ENCODE data around the gene PIP5K1C. TPM values are rescaled to one million over a fixed set of nuclear protein-coding genes. Genes with fewer than 3 reads are reported as not detected.

The PIP5K1C gene
- total and polyA plus RNA-seq, 9 of the 15 experiments (the other 6 are each of a cell fraction or from before 2014, with no cell fraction given), result 0.38 to 22.1 (median 4.1) TPM

DNA sequence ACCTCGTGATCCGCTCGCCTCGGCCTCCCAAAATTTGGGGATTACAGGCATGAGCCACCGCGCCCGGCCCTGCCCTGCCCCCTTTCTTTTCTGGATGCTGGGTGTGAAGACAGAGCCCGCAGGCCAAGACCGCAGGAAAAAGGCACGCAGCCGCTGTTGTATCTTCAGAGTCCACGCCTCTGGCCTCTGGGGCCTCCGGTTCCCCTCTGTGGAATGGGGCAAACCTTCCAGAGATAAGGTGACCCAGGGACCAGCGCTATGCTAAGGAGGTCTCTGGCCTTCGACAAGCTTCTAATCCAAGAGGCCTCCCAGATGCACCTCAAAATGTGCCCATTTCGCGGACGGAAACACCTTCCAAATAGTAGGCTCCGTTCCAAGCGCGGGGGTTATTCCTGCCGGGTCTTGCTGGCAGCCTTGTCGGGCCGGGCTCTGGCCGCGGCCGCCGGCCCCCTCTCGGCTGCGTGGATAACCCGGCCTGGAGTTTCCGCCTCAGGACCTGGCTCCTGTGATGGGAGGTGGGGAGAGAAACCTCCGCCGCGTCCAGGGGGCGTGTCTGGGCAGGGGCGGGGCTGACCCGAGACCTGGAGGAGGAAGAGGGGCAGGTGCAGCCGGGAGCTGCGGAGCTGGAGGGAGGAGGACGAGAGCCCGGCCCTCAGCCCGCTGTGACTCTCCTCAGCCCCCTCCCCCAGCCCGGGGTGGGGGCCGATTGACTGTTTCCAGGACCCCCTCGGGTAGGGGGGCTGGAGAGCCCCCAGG, 21.0 kb upstream of the PIP5K1C start:
- Histone ChIP-seq H3K79me2 (ENCODE audit: control insufficient read depth, insufficient read depth, low read length) (no peaks in the 10 kb centered on the region), H3K27ac (ENCODE audit: extremely low read depth, low read depth, low read length) (no peak overlapping the region), H3K9me3 (replicated peaks; ENCODE audit: control insufficient read depth, insufficient read depth, low read depth, low read length) (no peaks in the 10 kb centered on the region), H4K20me1 (replicated peaks; ENCODE audit: control insufficient read depth, insufficient read depth, low read length) (no peaks in the 10 kb centered on the region), H3K9me1 (ENCODE audit: control insufficient read depth, insufficient read depth, low read length) (no peaks in the 10 kb centered on the region), H2AFZ (ENCODE audit: low read depth, low read length) (peak overlapping the region; percentile 77), H3K4me3 (0 out of 2 replicates have a peak overlapping the region, but pooled peaks have one; percentile 10), H3K9ac (ENCODE audit: insufficient read depth in 1 of 2, low read depth in 2 of 2, low read length in 2 of 2) (peak overlapping the region in 1 of 2 experiments; percentile 48; a peak in 1 of 4 replicates), H3K4me2 (ENCODE audit: insufficient read depth, low read length) (peak overlapping the region; percentile 61), H3K4me1 (replicated peaks in 1 of 2; ENCODE audit: control insufficient read depth in 2 of 2, insufficient read depth in 2 of 2, low read length in 2 of 2) (peaks cover 7 to 31% of the 10 kb centered on the region in 2 experiments; a peak in 3 of 5 replicates), H3K27me3 (ENCODE audit: control insufficient read depth in 2 of 2, insufficient read depth in 2 of 2, low read length in 2 of 2) (no peaks in the 10 kb centered on the region), H3K36me3 (ENCODE audit: control insufficient read depth, insufficient read depth, low read length) (no peaks in the 10 kb centered on the region)
- DNase-seq (ENCODE audit: extremely low read depth in 1 of 4, low spot score in 3 of 4) (peak; percentile 96 to 98 (median 98)), FAIRE-seq (peak; percentile 80), ATAC-seq (peak; percentile 85)
- BruUV-seq (replicated peaks), result no TSS peak
- ChIA-PET CTCF (ENCODE audit: low intra/inter-chr PET ratio) (no interaction called here), POLR2A (interaction anchor here (0.6 kb wide), 1 partner anchor 1245 kb away, joined by 4 read pairs; no protein-coding TSS in a partner anchor)
- in situ Hi-C loops (cut with MboI) (no loop called here), intact Hi-C loops (cut with micrococcal nuclease) (loop anchor here (2.0 to 5.0 kb wide), 3 partner anchors 41 to 126 kb away; partner anchors contain the start of gene MRPL54)
- 12% methylated on average over 20 of the region's 46 CpGs for WGBS (ENCODE audit: insufficient coverage, low coverage, missing lambda C conversion rate)
- no peak for TF ChIP-seq KDM5B (IDR thresholded peaks at IDR 0.05; ENCODE audit: insufficient replicate concordance, low read depth, low read length)
- no peak for TF ChIP-seq ZNF174 (CRISPR knock-in tag; IDR thresholded peaks at IDR 0.05)
- TF ChIP-seq POLR3A (IDR thresholded peaks at IDR 0.05; ENCODE audit: borderline replicate concordance, extremely low read depth, insufficient read depth, insufficient read length), result no peak
- TF ChIP-seq, protein P1, sequence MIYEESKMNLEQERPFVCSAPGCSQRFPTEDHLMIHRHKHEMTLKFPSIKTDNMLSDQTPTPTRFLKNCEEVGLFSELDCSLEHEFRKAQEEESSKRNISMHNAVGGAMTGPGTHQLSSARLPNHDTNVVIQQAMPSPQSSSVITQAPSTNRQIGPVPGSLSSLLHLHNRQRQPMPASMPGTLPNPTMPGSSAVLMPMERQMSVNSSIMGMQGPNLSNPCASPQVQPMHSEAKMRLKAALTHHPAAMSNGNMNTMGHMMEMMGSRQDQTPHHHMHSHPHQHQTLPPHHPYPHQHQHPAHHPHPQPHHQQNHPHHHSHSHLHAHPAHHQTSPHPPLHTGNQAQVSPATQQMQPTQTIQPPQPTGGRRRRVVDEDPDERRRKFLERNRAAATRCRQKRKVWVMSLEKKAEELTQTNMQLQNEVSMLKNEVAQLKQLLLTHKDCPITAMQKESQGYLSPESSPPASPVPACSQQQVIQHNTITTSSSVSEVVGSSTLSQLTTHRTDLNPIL (CRISPR knock-in tag; IDR thresholded peaks at IDR 0.05), result no peak
- no peak for TF ChIP-seq PML (IDR thresholded peaks at IDR 0.05; ENCODE audit: low read length)
- no peak for TF ChIP-seq FOS (IDR thresholded peaks at IDR 0.05; ENCODE audit: extremely low read depth, insufficient read length)
- TF ChIP-seq, protein P2, sequence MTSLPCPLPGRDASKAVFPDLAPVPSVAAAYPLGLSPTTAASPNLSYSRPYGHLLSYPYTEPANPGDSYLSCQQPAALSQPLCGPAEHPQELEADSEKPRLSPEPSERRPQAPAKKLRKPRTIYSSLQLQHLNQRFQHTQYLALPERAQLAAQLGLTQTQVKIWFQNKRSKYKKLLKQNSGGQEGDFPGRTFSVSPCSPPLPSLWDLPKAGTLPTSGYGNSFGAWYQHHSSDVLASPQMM (CRISPR knock-in tag; IDR thresholded peaks at IDR 0.05), result no peak
- TF ChIP-seq RUNX1 (IDR thresholded peaks at IDR 0.05; ENCODE audit: low read depth), result no peak
- peak; percentile 56 for TF ChIP-seq ZNF384 (IDR thresholded peaks at IDR 0.05; ENCODE audit: low read depth, low read length)
- TF ChIP-seq PRMT5 (CRISPR knock-in tag; IDR thresholded peaks at IDR 0.05), result no peak
- peak; percentile 79 for TF ChIP-seq ZNF24 (IDR thresholded peaks at IDR 0.05)
- peak; percentile 74 for TF ChIP-seq PHF21A (IDR thresholded peaks at IDR 0.05; ENCODE audit: borderline replicate concordance, low read depth)
- no peak for TF ChIP-seq ZNF79 (CRISPR knock-in tag; IDR thresholded peaks at IDR 0.05; ENCODE audit: low read depth)
- TF ChIP-seq HMG20A (CRISPR knock-in tag; conservative IDR thresholded peaks at IDR 0.05), result no peak
- TF ChIP-seq SMARCB1 (IDR thresholded peaks at IDR 0.05; ENCODE audit: insufficient read length, low read depth), result no peak
- peak; percentile 80 for TF ChIP-seq DACH1 (IDR thresholded peaks at IDR 0.05; ENCODE audit: partially characterized antibody)
- TF ChIP-seq NCOA4 (IDR thresholded peaks at IDR 0.05; ENCODE audit: partially characterized antibody), result peak; percentile 58
- TF ChIP-seq TAF9B (IDR thresholded peaks at IDR 0.05; ENCODE audit: partially characterized antibody), result no peak
- TF ChIP-seq, protein P3, sequence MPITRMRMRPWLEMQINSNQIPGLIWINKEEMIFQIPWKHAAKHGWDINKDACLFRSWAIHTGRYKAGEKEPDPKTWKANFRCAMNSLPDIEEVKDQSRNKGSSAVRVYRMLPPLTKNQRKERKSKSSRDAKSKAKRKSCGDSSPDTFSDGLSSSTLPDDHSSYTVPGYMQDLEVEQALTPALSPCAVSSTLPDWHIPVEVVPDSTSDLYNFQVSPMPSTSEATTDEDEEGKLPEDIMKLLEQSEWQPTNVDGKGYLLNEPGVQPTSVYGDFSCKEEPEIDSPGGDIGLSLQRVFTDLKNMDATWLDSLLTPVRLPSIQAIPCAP (CRISPR knock-in tag; IDR thresholded peaks at IDR 0.05; ENCODE audit: borderline replicate concordance), result no peak
- no peak for TF ChIP-seq HEY1 (CRISPR knock-in tag; IDR thresholded peaks at IDR 0.05; ENCODE audit: borderline replicate concordance)
- no peak for TF ChIP-seq ZEB2 (IDR thresholded peaks at IDR 0.05)
- TF ChIP-seq SMARCE1 (IDR thresholded peaks at IDR 0.05), result peak; percentile 37; the same call in 1 of the 2 replicates
